Measurements from ENCODE around the gene ACE2. TPM values are rescaled to one million over a fixed set of nuclear protein-coding genes. Genes with fewer than 3 reads are reported as not detected.

Gene ACE2
- total RNA-seq, 1 donor from 2014 or later = not detected

DNA sequence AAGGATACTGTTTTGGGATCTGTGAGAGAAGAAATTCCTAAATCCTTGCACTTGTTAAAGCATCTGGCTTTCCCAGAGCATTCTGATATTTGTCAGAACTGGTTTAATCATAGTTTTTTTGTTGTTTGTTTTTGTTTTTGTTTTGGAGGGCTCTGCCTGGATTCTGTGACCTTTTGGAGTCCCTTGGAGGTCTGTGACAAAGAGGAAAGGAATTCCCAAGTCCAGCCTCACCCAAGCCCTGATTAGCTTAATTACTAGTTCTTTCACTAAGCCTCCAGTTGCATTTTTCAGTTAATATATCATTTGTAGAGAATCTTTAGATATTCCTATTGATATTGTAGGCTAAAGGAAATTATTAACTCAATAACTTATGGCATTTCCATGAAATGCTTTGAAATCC, 711 bp downstream of the ACE2 start:
- H3K4me1 Mint-ChIP-seq = no peaks in the 10 kb centered on the region
- no peak overlapping the region for H3K27ac Mint-ChIP-seq (ENCODE audit: unreplicated experiment)
- TF ChIP-seq, protein P1, sequence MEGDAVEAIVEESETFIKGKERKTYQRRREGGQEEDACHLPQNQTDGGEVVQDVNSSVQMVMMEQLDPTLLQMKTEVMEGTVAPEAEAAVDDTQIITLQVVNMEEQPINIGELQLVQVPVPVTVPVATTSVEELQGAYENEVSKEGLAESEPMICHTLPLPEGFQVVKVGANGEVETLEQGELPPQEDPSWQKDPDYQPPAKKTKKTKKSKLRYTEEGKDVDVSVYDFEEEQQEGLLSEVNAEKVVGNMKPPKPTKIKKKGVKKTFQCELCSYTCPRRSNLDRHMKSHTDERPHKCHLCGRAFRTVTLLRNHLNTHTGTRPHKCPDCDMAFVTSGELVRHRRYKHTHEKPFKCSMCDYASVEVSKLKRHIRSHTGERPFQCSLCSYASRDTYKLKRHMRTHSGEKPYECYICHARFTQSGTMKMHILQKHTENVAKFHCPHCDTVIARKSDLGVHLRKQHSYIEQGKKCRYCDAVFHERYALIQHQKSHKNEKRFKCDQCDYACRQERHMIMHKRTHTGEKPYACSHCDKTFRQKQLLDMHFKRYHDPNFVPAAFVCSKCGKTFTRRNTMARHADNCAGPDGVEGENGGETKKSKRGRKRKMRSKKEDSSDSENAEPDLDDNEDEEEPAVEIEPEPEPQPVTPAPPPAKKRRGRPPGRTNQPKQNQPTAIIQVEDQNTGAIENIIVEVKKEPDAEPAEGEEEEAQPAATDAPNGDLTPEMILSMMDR (conservative IDR thresholded peaks at IDR 0.05) = no peak
- DNase-seq (ENCODE audit: low read depth, low spot score) = no peak
- H3K36me3 Mint-ChIP-seq (ENCODE audit: low read depth) = no peaks in the 10 kb centered on the region
- no peaks in the 10 kb centered on the region for H3K27me3 Mint-ChIP-seq (ENCODE audit: low read depth)
- H3K4me3 Mint-ChIP-seq = no peak overlapping the region
- no peaks in the 10 kb centered on the region for H3K9me3 Mint-ChIP-seq

DNA sequence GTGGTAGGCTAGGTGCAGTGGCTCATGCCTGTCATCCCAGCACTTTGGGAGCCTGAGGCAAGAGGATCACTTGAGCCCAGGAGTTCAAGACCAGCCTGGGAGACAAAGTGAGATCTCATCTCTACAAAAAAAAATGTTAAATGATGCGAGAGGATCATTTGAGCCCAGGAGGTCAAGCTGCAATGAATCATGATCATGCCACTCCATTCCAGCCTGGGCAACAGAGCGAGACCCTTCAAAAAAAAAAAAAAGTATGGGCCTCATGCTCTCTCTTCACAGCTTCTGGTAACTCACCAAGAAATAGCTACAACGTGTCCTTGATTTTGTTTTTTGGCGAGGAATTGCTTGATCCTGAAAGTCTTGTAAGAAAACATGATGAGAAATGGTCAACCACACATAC, 1.3 kb downstream of the ACE2 start:
- DNase-seq (ENCODE audit: low read depth, low spot score) = no peak
- H3K27ac Mint-ChIP-seq (ENCODE audit: unreplicated experiment) = no peak overlapping the region
- H3K27me3 Mint-ChIP-seq (ENCODE audit: low read depth) = no peaks in the 10 kb centered on the region
- H3K36me3 Mint-ChIP-seq (ENCODE audit: low read depth) = no peaks in the 10 kb centered on the region
- no peaks in the 10 kb centered on the region for H3K9me3 Mint-ChIP-seq
- H3K4me3 Mint-ChIP-seq = no peak overlapping the region
- TF ChIP-seq, protein P1 (conservative IDR thresholded peaks at IDR 0.05) = no peak
- no peaks in the 10 kb centered on the region for H3K4me1 Mint-ChIP-seq

DNA sequence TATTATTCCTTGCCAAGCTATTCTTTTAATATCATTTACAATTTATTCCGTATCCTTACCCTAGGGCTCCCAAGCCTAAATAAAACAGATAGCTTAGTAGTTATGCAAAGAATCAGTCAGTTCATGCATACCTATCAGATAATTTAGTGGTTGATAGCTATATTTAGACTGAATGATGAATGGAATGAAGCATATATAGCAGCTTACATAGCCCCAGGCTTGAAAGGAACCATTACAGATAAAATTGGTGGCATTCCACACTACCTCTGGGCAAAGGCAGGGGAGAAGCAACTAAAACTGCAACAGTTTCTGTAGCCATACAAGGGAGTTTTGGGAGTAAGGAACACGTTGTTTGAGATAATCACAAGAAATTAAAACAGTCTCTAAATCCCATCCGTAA, 2.7 kb downstream of the ACE2 start:
- no peak overlapping the region for H3K27ac Mint-ChIP-seq (ENCODE audit: unreplicated experiment)
- H3K9me3 Mint-ChIP-seq = no peaks in the 10 kb centered on the region
- H3K4me3 Mint-ChIP-seq = no peak overlapping the region
- no peaks in the 10 kb centered on the region for H3K4me1 Mint-ChIP-seq
- no peaks in the 10 kb centered on the region for H3K36me3 Mint-ChIP-seq (ENCODE audit: low read depth)
- no peak for DNase-seq (ENCODE audit: low read depth, low spot score)
- TF ChIP-seq, protein P1 (conservative IDR thresholded peaks at IDR 0.05) = no peak
- peaks cover 2% of the 10 kb centered on the region for H3K27me3 Mint-ChIP-seq (ENCODE audit: low read depth)

DNA sequence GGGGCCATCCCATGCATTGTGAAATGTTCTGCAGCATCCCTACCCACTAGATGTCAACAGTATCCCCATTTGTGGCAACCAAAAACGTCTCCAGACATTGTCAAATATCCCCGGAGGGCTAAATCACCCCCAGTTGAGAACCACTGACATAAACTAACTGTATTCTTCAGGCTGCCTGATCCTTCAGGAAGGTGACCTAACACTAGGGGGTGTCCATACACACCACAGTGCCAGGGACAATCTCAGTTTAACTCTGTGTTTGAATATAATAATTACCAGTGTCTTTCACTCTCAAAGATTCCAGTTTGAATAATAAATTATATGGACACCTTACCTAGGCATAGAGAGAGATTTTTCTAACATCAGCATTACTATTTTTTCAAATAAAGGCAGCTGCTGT, 6.4 kb downstream of the ACE2 start:
- Mint-ChIP-seq H3K9me3 (no peaks in the 10 kb centered on the region), H3K4me1 (no peaks in the 10 kb centered on the region), H3K27ac (ENCODE audit: unreplicated experiment) (no peak overlapping the region), H3K36me3 (ENCODE audit: low read depth) (no peaks in the 10 kb centered on the region), H3K4me3 (no peak overlapping the region), H3K27me3 (ENCODE audit: low read depth) (peaks cover 10% of the 10 kb centered on the region)
- no peak for DNase-seq (ENCODE audit: low read depth, low spot score)
- TF ChIP-seq, protein P1 (conservative IDR thresholded peaks at IDR 0.05) = no peak

DNA sequence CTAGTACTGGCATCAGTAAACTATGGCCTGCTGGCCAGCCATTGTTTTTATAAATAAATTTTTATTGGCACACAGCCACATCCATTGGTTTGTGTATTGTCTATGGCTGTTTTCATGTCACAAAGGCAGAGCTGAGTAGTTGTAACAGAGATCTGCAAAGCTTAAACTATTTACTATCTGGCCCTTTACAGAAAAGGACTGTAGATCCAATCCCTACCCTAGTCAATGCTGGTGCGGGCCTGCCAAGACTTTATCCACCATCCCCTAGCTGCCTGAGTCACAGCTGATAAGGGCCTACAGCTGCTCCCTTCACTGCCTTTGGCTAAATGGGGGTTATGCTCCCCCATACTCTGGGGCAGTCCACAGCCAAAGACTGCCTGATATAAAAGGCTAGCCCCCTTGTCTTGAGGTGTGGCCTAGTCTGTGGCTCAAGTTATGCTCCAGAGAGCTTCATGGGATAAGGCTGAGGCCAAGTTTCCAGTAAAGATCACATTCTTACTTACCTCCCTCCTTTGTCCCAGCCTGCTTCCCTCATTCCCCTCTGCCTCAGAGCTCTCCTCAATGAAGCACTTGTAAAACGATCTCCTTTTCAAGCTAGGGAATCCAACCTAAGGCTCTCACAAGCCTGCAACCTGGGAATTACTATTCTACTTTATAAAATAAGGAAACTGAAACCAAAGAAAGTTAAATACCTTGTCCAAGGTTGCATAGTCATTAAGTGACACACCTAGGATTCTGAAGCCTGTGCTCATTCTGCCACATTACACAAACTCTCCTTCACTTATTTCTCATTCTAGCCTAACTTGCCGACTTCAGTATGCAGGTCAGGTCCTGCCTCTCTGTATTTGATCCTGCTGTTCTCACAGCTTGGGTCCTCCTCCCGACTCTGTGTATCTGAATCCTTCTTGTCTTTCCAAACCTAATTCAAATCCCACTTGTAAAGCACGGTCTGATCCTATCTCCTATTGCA, 20.7 kb downstream of the ACE2 start:
- peaks cover 4% of the 10 kb centered on the region for H3K9me3 Mint-ChIP-seq
- H3K4me3 Mint-ChIP-seq = no peak overlapping the region
- H3K36me3 Mint-ChIP-seq (ENCODE audit: low read depth) = no peaks in the 10 kb centered on the region
- TF ChIP-seq, protein P1 (conservative IDR thresholded peaks at IDR 0.05) = no peak
- H3K27me3 Mint-ChIP-seq (ENCODE audit: low read depth) = no peaks in the 10 kb centered on the region
- no peak overlapping the region for H3K27ac Mint-ChIP-seq (ENCODE audit: unreplicated experiment)
- H3K4me1 Mint-ChIP-seq = no peaks in the 10 kb centered on the region
- DNase-seq (ENCODE audit: low read depth, low spot score) = no peak

Data from neural crest cell (in vitro differentiated cells).